ENCODE measurements around the gene ANKRD22.
"Not testable (repeated sequence)": the region's sequence is repeated elsewhere in the genome, so short reads cannot be mapped to it uniquely, and the experiment has no call there.

DNA sequence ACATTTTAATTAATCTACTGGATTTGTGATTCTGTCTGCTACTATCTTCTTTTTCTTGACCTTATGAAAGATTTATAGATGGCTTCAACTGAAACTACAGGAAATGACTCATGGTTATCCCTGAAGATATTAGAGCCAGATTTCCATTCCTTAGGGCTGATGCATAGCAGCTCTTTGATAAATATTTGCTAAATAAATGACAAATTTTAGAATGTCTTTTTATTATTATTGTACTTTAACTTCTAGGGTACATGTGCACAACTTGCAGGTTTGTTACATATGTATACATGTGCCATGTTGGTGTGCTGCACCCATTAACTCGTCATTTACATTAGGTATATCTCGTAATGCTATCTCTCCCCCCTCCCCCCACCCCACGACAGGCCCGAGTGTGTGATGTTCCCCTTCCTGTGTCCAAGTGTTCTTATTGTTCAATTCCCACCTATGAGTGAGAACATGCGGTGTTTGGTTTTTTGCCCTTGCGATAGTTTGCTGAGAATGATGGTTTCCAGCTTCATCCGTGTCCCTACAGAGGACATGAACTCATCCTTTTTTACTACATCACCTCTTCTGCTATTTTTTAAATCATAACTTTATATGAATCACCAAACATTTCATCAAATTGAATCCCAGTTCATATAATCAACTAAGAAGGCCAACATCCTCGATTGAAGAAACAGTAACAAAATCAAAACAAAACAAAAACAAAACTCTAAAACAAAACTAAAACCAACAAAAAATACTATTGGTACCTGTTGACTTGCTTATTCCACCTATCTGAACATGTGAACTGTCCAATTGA, 31.2 kb upstream of the ANKRD22 start:
- TF ChIP-seq, protein P1, sequence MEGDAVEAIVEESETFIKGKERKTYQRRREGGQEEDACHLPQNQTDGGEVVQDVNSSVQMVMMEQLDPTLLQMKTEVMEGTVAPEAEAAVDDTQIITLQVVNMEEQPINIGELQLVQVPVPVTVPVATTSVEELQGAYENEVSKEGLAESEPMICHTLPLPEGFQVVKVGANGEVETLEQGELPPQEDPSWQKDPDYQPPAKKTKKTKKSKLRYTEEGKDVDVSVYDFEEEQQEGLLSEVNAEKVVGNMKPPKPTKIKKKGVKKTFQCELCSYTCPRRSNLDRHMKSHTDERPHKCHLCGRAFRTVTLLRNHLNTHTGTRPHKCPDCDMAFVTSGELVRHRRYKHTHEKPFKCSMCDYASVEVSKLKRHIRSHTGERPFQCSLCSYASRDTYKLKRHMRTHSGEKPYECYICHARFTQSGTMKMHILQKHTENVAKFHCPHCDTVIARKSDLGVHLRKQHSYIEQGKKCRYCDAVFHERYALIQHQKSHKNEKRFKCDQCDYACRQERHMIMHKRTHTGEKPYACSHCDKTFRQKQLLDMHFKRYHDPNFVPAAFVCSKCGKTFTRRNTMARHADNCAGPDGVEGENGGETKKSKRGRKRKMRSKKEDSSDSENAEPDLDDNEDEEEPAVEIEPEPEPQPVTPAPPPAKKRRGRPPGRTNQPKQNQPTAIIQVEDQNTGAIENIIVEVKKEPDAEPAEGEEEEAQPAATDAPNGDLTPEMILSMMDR (IDR thresholded peaks at IDR 0.05), result not testable (repeated sequence)
- not testable (repeated sequence) for TF ChIP-seq POLR2A (IDR thresholded peaks at IDR 0.05)
